ENCODE measurements around the gene GAN. TPM values are rescaled to one million over a fixed set of nuclear protein-coding genes. Genes with fewer than 3 reads are reported as not detected.

The GAN gene
- total and polyA plus RNA-seq, 9 of the 15 experiments (the other 6 are each of a cell fraction or from before 2014, with no cell fraction given): 0.83 to 15.1 (median 5.2) TPM

GRCh38 chr16:81403601-81404391 is 89.0 kb downstream of the GAN start (continued):
- TF ChIP-seq SFPQ (IDR thresholded peaks at IDR 0.05; ENCODE audit: low read depth, low read length): no peak
- no peak for TF ChIP-seq NFXL1 (CRISPR knock-in tag; IDR thresholded peaks at IDR 0.05)
- TF ChIP-seq HES1 (IDR thresholded peaks at IDR 0.05; ENCODE audit: low read depth): no peak
- TF ChIP-seq ZNF318 (IDR thresholded peaks at IDR 0.05; ENCODE audit: borderline replicate concordance in 1 of 2, low read depth in 1 of 2): no peak
- TF ChIP-seq ZBTB49 (CRISPR knock-in tag; IDR thresholded peaks at IDR 0.05; ENCODE audit: borderline replicate concordance): no peak
- TF ChIP-seq ZBTB2 (IDR thresholded peaks at IDR 0.05): no peak
- no peak; the same call in 1 of the 2 replicates for TF ChIP-seq SP1 (CRISPR knock-in tag; IDR thresholded peaks at IDR 0.05)
- no peak for TF ChIP-seq ZKSCAN3 (CRISPR knock-in tag; IDR thresholded peaks at IDR 0.05)
- TF ChIP-seq MITF (IDR thresholded peaks at IDR 0.05): no peak
